ENCODE data around the gene CSMD2.

The CSMD2 gene

DNA sequence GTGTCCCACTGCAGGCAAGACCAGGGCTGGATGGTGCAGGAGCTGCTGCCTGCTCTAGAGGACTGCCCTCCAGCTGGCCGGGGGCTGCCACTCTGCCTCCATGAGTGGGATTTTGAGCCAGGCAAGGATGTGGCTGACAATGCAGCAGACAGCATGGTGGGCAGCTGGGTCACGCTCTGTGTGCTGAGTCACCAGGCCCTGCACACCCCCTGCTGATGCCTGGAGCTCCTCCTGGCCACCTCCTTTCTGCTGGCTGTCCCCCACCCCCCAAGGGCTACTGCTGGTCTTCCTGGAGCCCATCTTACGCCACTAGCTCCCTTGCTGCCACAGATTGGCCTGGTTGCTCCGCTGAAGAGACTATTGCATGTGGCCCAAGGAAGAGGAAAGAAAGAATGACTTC is 696.5 kb downstream of the CSMD2 start:
- POLR2A ChIA-PET: no interaction called here
- TF ChIP-seq CTCF (IDR thresholded peaks at IDR 0.05; ENCODE audit: insufficient read depth, low read length, missing control alignments): no peak
- no peak overlapping the region for H3K4me3 ChIP-seq (ENCODE audit: low read depth, low read length)
- CTCF ChIA-PET: interaction anchor here (1.0 to 11.0 kb wide), 10 partner anchors 9 to 171 kb away, joined by 3 to 436 read pairs (median 4); no protein-coding TSS in a partner anchor
- DNase-seq (ENCODE audit: low read depth, low spot score): no peak

DNA sequence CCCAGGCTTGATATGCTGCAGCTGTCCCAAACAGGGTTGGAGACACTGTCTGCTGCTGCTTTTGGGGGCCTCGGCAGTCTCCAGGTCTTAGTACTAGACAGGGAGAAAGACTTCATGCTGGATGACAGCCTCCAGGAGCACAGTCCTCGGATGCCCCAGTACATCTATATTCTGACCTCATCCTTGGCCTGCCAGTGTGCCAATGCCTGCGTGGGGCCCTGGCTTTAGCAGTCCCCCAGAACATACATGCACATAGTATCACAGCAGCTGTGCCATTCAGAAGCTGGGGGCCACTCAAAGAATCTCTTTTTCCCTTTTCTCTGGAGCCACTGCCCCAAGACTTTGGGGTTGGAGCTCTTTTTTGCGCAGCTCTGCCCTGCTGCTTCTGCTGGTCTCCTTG is 697.0 kb downstream of the CSMD2 start:
- POLR2A ChIA-PET: no interaction called here
- H3K4me3 ChIP-seq (ENCODE audit: low read depth, low read length): no peak overlapping the region
- DNase-seq (ENCODE audit: low read depth, low spot score): no peak
- TF ChIP-seq CTCF (IDR thresholded peaks at IDR 0.05; ENCODE audit: insufficient read depth, low read length, missing control alignments): no peak
- CTCF ChIA-PET: interaction anchor here (1.1 to 11.0 kb wide), 10 partner anchors 8 to 373 kb away, joined by 3 to 436 read pairs (median 6); no protein-coding TSS in a partner anchor

DNA sequence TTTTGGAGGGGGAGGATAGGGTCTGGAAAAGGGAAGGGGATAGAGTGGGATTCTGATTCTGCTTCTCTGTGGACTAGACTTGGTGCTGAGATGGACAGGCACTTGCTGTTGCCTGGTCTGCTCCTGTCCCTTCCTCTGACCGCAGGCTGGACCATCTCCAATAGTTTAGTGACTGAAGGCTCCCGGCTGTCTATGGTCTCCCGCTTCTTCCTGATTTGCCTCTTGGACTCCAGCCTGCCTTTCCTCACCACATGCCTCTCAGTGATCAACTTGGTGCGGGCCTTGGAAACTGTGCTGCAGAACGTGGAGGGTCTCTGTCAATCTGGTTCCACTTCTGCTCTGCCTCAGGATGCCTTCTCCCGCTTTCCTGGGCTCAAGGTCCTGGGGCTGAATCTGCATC is 698.9 kb downstream of the CSMD2 start:
- ChIA-PET POLR2A (no interaction called here), CTCF (interaction anchor here (1.4 to 11.0 kb wide), 4 partner anchors 96 to 168 kb away, joined by 3 to 436 read pairs (median 62); no protein-coding TSS in a partner anchor)
- DNase-seq (ENCODE audit: low read depth, low spot score): no peak
- TF ChIP-seq CTCF (IDR thresholded peaks at IDR 0.05; ENCODE audit: insufficient read depth, low read length, missing control alignments): no peak
- H3K4me3 ChIP-seq (ENCODE audit: low read depth, low read length): no peak overlapping the region

DNA sequence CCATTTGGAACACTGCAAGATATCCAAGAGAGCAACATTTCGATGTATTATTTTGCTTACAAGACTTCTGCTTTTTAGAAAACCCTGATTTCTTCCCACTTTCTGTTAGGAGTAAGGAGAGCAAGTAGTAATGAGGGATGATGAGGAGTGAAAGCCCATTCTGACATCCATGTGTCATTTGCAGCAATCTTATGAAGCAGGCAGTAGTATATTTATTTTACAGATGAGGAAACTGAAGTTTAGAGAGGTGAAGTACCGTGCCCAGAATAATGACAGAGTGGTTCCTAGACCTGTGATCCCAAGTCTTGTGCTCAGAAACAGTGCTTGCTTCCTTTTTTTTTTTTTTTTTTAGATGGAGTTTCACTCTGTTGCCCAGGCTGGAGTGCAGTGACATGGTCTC is 699.7 kb downstream of the CSMD2 start:
- CTCF ChIA-PET: interaction anchor here (1.1 to 11.0 kb wide), 3 partner anchors 10 to 168 kb away, joined by 3 to 436 read pairs (median 118); no protein-coding TSS in a partner anchor
- POLR2A ChIA-PET: no interaction called here
- no peak for DNase-seq (ENCODE audit: low read depth, low spot score)
- no peak for TF ChIP-seq CTCF (IDR thresholded peaks at IDR 0.05; ENCODE audit: insufficient read depth, low read length, missing control alignments)
- H3K4me3 ChIP-seq (ENCODE audit: low read depth, low read length): no peak overlapping the region

DNA sequence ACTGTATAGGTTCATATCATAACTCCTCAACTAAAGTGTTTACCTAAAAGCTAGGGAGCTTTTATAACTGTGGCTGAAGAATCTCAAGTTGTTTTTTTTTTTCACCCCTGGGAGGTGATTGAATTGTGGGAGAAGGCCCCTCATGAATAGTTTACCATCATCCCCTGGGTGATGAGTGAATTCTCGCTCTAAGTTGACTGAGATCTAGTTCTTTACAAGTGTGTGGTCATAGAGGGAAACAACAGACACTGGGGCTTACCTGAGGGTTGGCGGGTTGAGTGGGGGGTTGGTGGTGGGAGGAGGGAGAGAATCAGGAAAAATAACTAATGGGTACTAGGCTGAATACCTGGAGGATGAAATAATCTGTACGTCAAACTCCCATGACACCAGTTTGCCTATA is 700.5 kb downstream of the CSMD2 start:
- no peak overlapping the region for H3K4me3 ChIP-seq (ENCODE audit: low read depth, low read length)
- DNase-seq (ENCODE audit: low read depth, low spot score): no peak
- CTCF ChIA-PET: interaction anchor here (1.1 to 11.0 kb wide), 2 partner anchors 9 to 167 kb away, joined by 3 to 436 read pairs; no protein-coding TSS in a partner anchor
- TF ChIP-seq CTCF (IDR thresholded peaks at IDR 0.05; ENCODE audit: insufficient read depth, low read length, missing control alignments): no peak
- POLR2A ChIA-PET: no interaction called here

Measured in AG04449 (cell line).